Activated CD4-positive, alpha-beta T cell treated with anti-CD3 and anti-CD28 coated beads, Interleukin-2, amount 10 ng/mL, durations not matched to agents 24 days and 14 days (primary cell): Measurements from ENCODE around the gene CISD1. TPM values are rescaled to one million over a fixed set of nuclear protein-coding genes. Genes with fewer than 3 reads are reported as not detected.

ENCODE experiments used
- DNase-seq: peaks from one replicate; pipeline ENCODE4 v3.0.0; 2022
- H3K27ac Mint-ChIP-seq: one replicate; pipeline ENCODE4 v1.8.0; 2022; ENCODE audit warnings: mild to moderate bottlenecking, mixed read lengths
- H3K27me3 Mint-ChIP-seq: one replicate; pipeline ENCODE4 v1.8.0; 2022; ENCODE audit warnings: mixed read lengths
- H3K36me3 Mint-ChIP-seq: one replicate; pipeline ENCODE4 v1.8.0; 2022; ENCODE audit warnings: low read depth, mild to moderate bottlenecking, mixed read lengths
- H3K4me1 Mint-ChIP-seq: one replicate; pipeline ENCODE4 v1.8.0; 2021; ENCODE audit warnings: mixed read lengths
- H3K4me3 Mint-ChIP-seq: one replicate; pipeline ENCODE4 v1.8.0; 2022; ENCODE audit warnings: mild to moderate bottlenecking, moderate library complexity, mixed read lengths
- H3K9me3 Mint-ChIP-seq: one replicate; pipeline ENCODE4 v1.8.0; 2021; ENCODE audit warnings: mixed read lengths
- intact Hi-C: fragments of 100-400 bp; cut with micrococcal nuclease; formaldehyde crosslinking; loops from one replicate; pipeline ENCODE4 v1.15.1; 2023
- total RNA-seq: library from RNA; stranded (reverse); gene quantifications from 2 replicates; pipeline ENCODE4 v1.2.3, GENCODE V29; 2022

Gene CISD1
- total RNA-seq, 1 donor from 2014 or later, result 62.6 TPM

DNA sequence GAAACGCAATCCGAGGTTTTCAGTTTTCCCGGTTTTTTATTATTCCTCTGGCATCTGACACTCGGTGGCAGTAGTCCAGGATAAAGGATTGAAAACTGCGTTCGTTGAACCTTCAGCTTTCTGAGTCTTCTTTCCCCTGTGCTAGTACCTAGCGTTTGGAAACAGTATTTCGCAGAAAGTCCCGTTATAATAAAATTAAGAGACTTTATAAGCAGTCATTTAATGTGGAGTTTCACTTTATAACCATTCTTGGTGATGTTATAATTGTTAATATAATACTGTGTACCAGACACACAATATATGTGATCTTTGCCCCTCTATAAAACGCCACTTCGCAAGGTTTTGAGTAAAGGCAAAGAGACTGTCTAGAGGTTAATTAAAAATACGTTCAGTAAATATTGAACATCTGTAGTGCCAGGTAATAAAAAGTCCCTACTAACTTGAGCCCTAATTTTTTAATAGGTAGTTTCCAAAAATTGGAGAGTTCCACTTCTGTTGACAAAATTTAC lies 874 bp downstream of the CISD1 start:
- H3K4me1 Mint-ChIP-seq, result peaks cover 29% of the 10 kb centered on the region
- peaks cover 2% of the 10 kb centered on the region for H3K27me3 Mint-ChIP-seq
- DNase-seq, result no peak
- H3K4me3 Mint-ChIP-seq, result peak overlapping the region; percentile 100
- peaks cover 5% of the 10 kb centered on the region for H3K36me3 Mint-ChIP-seq
- intact Hi-C loops, result loop anchor here (1.0 kb wide), 3 partner anchors 12 to 115 kb away; partner anchors contain the start of gene TFAM
- H3K27ac Mint-ChIP-seq, result peak overlapping the region; percentile 98
- H3K9me3 Mint-ChIP-seq, result no peaks in the 10 kb centered on the region

DNA sequence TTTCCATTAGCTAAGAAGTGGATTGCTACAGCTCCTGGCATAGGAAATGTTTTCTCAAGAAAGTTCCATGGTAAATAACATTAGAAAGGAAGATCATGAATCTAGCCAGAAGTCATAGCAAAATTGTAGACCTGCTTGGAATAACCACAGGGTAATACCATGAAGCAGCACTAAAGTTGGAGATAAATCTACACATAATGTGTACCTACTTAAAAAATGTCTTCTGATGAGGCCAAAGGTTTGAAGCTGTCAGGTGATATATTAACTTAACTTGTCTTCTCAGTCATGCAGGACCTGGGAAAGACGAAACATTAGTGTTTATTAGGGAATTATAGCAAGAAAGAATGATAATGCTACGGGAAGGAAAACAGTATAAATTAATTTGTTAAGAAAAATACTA lies 6.3 kb downstream of the CISD1 start:
- Mint-ChIP-seq H3K4me3 (no peak overlapping the region), H3K9me3 (no peaks in the 10 kb centered on the region), H3K4me1 (peaks cover 15% of the 10 kb centered on the region), H3K27ac (no peak overlapping the region), H3K27me3 (no peaks in the 10 kb centered on the region), H3K36me3 (peaks cover 22% of the 10 kb centered on the region)
- DNase-seq, result no peak
- intact Hi-C loops, result no loop called here

DNA sequence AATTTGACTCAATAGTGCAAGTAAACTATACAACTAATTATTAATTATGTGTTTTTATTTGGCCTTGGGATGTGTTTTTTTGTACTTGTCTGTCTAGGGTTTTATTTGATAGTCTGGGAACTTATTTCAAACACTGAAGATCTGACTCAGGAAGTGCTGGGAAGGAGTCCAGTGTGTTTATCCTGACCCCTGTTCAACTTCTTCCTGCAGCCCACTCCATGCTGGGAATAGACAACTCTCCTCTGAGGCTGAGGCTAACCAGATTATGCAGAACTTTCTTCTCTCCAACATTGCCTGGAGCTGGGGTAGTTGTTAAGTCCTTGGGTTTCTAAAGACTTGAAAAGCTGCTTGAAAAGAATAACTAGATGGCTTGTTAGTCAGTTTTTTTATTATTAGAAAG lies 6.9 kb downstream of the CISD1 start:
- H3K27me3 Mint-ChIP-seq, result no peaks in the 10 kb centered on the region
- no peak for DNase-seq
- H3K27ac Mint-ChIP-seq, result no peak overlapping the region
- H3K36me3 Mint-ChIP-seq, result peaks cover 28% of the 10 kb centered on the region
- no peak overlapping the region for H3K4me3 Mint-ChIP-seq
- intact Hi-C loops, result no loop called here
- H3K9me3 Mint-ChIP-seq, result no peaks in the 10 kb centered on the region
- peaks cover 16% of the 10 kb centered on the region for H3K4me1 Mint-ChIP-seq

DNA sequence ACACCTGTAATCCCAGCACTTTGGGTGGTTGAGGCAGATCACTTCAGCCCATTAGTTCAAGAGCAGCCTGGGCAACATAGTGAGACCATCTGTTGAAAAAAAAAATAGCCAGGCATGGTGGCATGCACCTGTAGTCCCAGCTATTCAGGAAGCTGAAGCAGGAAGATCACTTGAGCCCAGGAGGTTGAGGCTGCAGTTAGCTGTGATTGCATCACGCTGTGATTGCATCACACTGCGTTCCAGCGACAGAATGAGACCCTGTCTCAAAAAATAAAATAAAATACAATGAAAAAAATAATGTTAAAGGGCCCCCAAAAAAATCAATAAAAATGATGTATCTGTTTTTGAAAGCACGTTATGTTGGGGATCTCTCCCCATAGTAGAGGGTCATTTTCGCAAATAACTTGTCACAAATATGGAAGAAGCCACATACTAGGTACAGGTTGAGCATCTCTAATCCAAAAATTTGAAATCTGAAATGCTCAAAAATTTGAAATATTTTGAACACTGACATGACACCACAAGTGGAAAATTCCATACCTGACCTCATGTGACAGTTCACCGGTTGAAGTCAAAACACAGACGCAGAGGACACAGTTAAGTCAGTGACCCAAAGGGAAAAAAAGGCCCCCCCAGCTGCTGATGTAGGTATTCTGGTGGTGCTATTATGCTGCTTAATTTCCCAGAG lies 9.5 kb downstream of the CISD1 start:
- Mint-ChIP-seq H3K4me3 (no peak overlapping the region), H3K27me3 (no peaks in the 10 kb centered on the region), H3K27ac (no peak overlapping the region), H3K4me1 (peaks cover 34% of the 10 kb centered on the region), H3K9me3 (no peaks in the 10 kb centered on the region), H3K36me3 (peaks cover 37% of the 10 kb centered on the region)
- intact Hi-C loops, result no loop called here
- no peak for DNase-seq

DNA sequence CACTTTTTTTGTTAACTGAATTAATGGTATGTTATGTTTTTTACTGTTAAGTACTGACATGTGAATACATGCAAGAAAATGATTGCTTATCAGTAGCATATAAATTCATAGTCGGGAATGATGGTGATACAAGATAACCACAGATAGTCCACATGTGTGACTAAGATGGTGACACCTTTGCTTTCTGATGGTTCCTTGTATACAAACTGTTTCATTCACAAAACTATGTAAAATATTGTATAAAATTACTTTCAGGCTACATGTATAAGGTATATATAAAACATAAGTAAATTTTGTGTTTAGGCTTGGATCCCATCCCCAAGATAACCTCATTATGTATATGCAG lies 10.0 kb downstream of the CISD1 start:
- Mint-ChIP-seq H3K27ac (no peak overlapping the region), H3K9me3 (no peaks in the 10 kb centered on the region), H3K4me1 (peaks cover 35% of the 10 kb centered on the region), H3K36me3 (peaks cover 37% of the 10 kb centered on the region), H3K4me3 (no peak overlapping the region), H3K27me3 (no peaks in the 10 kb centered on the region)
- DNase-seq, result no peak
- intact Hi-C loops, result no loop called here

DNA sequence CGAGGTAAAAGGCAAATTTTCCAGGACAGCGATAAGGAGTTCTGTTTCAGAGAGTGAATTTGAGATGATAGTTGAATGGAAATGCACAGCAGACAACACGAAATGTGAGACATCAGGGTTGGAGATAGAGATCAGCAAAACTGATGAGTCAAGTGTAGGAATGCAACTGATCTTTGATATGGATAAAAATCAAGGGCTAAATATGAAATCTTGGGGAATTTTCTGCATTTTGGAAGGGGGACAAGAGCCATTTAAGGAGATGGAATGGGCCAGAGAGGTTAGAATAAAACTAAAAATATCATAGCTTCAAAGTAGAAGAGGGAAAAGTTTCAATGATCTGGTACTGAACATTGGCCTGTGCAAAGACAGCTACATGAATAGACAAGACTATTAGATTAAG lies 11.5 kb downstream of the CISD1 start:
- Mint-ChIP-seq H3K4me1 (peaks cover 32% of the 10 kb centered on the region), H3K4me3 (no peak overlapping the region), H3K27me3 (no peaks in the 10 kb centered on the region), H3K36me3 (peaks cover 37% of the 10 kb centered on the region), H3K9me3 (no peaks in the 10 kb centered on the region), H3K27ac (peak overlapping the region; percentile 7)
- intact Hi-C loops, result loop anchor here (5.0 kb wide), 2 partner anchors 52 to 107 kb away; partner anchors contain the start of gene TFAM
- no peak for DNase-seq

DNA sequence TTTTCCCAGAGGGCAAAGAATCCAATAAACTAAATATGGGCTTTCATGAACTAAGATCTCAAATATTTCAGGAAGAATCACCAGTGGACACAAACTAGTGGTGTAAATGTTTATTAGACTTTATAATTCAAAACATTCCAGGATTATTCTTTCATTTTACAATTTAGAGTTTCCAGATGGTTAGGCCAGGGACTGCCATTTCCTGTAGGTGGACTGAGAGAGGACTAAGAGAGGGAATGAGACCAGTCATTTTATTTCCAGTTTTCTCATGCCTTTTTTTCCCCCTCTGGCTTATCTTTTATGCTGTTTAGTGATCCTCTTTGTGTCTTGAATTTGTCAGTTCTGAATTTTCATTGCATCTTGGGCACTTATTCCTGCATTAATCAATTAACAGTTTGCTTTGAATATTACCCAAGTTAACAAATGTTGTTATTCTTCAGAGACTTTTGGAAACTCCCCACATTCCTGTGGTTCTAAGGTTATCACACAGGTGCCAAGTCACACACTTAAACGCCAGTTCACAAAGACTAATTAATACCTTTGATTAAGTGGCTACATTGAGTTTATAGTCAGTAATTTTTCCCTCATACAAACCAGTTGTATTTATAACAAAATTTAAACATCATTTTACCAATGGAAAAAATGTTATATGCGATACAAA lies 12.3 kb downstream of the CISD1 start:
- Mint-ChIP-seq H3K27me3 (no peaks in the 10 kb centered on the region), H3K4me3 (no peak overlapping the region), H3K27ac (peak overlapping the region; percentile 11), H3K36me3 (peaks cover 37% of the 10 kb centered on the region), H3K4me1 (peaks cover 32% of the 10 kb centered on the region), H3K9me3 (no peaks in the 10 kb centered on the region)
- no peak for DNase-seq
- intact Hi-C loops, result loop anchor here (5.0 kb wide), 2 partner anchors 51 to 106 kb away; partner anchors contain the start of gene TFAM

DNA sequence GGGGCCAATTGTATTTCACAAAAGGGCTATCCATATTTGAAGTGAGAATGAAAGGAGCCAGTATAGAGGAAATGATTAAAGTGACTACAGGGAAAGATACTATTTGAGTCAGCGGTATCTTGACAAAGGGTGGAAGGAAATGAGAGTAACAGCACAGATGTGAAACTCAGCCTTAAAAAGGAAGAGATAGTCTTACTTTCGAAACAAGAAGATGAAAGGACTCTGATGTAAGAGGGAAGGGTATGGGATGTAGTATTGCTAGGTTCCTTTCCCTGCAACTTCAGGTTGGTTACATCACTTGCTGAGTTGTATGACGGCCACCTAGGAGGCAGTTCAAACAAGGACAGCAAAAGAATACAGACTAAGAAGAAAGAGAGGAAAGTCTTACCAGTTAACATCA lies 13.7 kb downstream of the CISD1 start:
- DNase-seq, result peak; percentile 81
- H3K27me3 Mint-ChIP-seq, result no peaks in the 10 kb centered on the region
- intact Hi-C loops, result loop anchor here (1.0 to 5.0 kb wide), 4 partner anchors 13 to 105 kb away; partner anchors contain the start of genes CISD1 and TFAM
- peaks cover 32% of the 10 kb centered on the region for H3K4me1 Mint-ChIP-seq
- peaks cover 38% of the 10 kb centered on the region for H3K36me3 Mint-ChIP-seq
- peak overlapping the region; percentile 63 for H3K4me3 Mint-ChIP-seq
- no peaks in the 10 kb centered on the region for H3K9me3 Mint-ChIP-seq
- H3K27ac Mint-ChIP-seq, result peak overlapping the region; percentile 70

DNA sequence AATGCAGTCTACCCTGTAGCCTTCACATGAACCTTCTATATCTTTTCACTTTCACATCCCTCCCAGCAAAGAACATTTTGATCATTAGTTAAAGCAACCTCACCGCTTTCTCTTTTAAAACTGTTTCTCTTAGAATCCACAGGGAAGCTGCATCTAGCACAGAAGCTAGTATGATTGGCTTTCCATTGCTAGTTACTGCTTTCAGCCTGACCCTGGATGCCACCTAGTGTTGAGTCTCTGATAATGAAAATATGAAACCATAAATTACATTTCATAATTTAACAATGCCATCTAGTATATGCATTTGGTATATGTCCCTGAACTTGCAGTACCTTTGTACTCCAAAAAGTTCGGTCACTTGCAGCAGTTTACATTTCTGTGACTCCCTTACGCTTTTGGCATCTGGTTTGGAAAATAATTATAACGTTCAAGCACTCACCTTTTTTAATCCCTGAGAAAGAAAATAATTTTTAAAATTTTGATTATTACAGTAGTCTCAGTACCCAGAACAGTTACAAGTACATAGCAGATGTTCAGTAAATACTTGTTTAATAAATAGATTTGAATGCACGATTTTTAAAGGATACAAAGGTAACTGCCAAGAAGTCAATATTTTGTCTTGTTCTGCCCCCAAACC lies 22.7 kb downstream of the CISD1 start:
- H3K9me3 Mint-ChIP-seq, result no peaks in the 10 kb centered on the region
- H3K4me3 Mint-ChIP-seq, result no peak overlapping the region
- H3K27me3 Mint-ChIP-seq, result no peaks in the 10 kb centered on the region
- peaks cover 2% of the 10 kb centered on the region for H3K4me1 Mint-ChIP-seq
- intact Hi-C loops, result loop anchor here (1.0 to 10.0 kb wide), 2 partner anchors 114 to 223 kb away; partner anchors contain the start of gene BICC1
- no peak overlapping the region for H3K27ac Mint-ChIP-seq
- peak; percentile 79 for DNase-seq
- H3K36me3 Mint-ChIP-seq, result peaks cover 2% of the 10 kb centered on the region

DNA sequence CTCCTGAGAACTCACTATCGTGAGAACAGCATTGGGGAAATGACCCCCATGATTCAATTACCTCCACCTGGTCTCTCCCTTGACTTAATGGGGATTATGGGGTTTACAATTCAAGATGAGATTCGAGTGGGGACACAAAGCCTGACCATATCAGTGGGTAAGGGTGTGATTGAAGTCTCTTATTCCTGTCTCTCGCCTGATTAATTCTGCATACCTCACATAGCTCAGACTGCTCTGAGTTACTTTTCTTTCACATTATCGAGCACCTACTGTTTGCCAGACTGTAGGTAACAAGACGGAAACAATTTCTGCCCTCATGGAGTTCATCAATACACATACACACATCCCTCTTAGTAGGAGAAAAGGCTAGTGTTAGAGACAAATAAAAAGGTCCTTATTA lies 25.0 kb downstream of the CISD1 start:
- H3K4me1 Mint-ChIP-seq, result peaks cover 2% of the 10 kb centered on the region
- no peak for DNase-seq
- no peaks in the 10 kb centered on the region for H3K9me3 Mint-ChIP-seq
- intact Hi-C loops, result loop anchor here (10.0 kb wide), 1 partner anchor 221 kb away; the partner anchor contains the start of gene BICC1
- no peaks in the 10 kb centered on the region for H3K36me3 Mint-ChIP-seq
- H3K4me3 Mint-ChIP-seq, result no peak overlapping the region
- no peak overlapping the region for H3K27ac Mint-ChIP-seq
- H3K27me3 Mint-ChIP-seq, result no peaks in the 10 kb centered on the region

DNA sequence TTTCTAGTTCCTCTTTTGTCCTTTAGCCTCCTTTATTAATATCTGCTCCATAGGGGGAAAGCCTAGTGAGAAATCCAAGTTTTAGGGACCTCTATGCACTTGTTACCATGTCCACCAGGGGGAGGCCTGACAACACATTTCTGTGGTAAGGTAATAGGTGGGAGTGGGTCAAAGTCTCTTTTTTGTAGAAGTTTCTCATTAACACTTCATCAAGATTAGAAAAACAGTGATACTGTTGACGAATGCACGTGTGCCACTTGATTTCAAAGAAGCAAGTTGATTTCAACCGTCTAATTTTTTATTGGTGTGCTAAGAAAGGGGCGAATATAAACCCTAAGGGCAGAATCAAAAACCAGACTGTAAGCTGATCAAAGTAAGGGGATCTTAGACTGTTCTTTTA lies 30.6 kb downstream of the CISD1 start:
- Mint-ChIP-seq H3K36me3 (no peaks in the 10 kb centered on the region), H3K4me3 (no peak overlapping the region), H3K27ac (no peak overlapping the region), H3K9me3 (no peaks in the 10 kb centered on the region), H3K4me1 (peaks cover 2% of the 10 kb centered on the region), H3K27me3 (peaks cover 19% of the 10 kb centered on the region)
- intact Hi-C loops, result loop anchor here (1.0 to 10.0 kb wide), 2 partner anchors 86 to 215 kb away; partner anchors contain the start of genes BICC1 and TFAM
- DNase-seq, result peak; percentile 85

DNA sequence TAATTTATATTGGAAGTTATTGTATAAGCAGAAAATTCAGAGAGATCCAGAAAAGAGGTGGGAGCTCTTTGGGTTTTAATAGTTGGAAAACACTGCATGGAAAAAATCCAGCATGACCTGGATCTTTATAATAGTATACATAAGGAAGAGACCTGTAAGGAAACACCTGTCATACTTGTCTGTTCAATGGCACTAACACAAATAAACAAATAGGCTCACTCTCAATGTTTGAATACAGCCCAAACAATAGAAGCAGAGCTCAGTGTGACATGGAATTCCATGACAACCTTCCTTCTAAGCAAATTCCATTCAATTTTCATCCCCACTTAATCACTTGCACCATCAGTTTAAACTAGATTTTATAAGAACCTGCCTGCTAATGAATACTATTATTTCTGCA lies 31.7 kb downstream of the CISD1 start:
- H3K27me3 Mint-ChIP-seq, result peaks cover 19% of the 10 kb centered on the region

DNA sequence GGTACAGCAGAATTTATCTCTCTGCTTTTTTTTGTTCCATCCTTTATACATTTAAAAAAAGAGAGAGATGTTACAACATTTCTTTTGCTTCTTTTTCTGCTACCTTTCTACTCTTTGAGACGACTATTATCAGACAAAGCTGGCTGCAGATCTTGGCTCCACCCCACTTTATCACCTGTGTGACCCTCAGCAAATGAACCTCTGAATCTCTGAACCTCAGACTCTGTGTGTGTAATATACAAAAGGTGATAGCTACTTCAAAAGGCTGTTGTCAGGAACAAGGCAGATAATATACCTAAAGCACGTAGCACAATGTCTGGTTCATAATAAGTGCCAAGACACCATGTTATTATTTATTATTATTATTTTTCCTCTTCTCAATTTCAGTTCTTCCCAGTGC lies 33.3 kb downstream of the CISD1 start:
- Mint-ChIP-seq H3K27ac (no peak overlapping the region), H3K27me3 (peaks cover 25% of the 10 kb centered on the region)
- DNase-seq, result no peak

More for the DNA sequence above, 31.7 kb downstream of the CISD1 start:
- intact Hi-C loops, result loop anchor here (5.0 kb wide), 1 partner anchor 37 kb away; the partner anchor contains the start of gene UBE2D1
- H3K4me1 Mint-ChIP-seq, result peaks cover 2% of the 10 kb centered on the region
- no peaks in the 10 kb centered on the region for H3K9me3 Mint-ChIP-seq
- no peak overlapping the region for H3K4me3 Mint-ChIP-seq
- no peaks in the 10 kb centered on the region for H3K36me3 Mint-ChIP-seq
- DNase-seq, result no peak
- no peak overlapping the region for H3K27ac Mint-ChIP-seq

More for the DNA sequence above, 33.3 kb downstream of the CISD1 start:
- Mint-ChIP-seq H3K4me1 (peaks cover 2% of the 10 kb centered on the region), H3K4me3 (no peak overlapping the region), H3K9me3 (no peaks in the 10 kb centered on the region), H3K36me3 (no peaks in the 10 kb centered on the region)
- intact Hi-C loops, result loop anchor here (5.0 kb wide), 1 partner anchor 35 kb away; the partner anchor contains the start of gene UBE2D1
